GM21529 (cell line): ENCODE results near the gene RTN4RL1.

ENCODE experiments used
- ATAC-seq: cut with Tn5 transposase; IDR thresholded peaks from one replicate; pipeline ENCODE4 v1.9.1; 2021; ENCODE audit not compliant: unreplicated experiment

The RTN4RL1 gene

GRCh38 chr17:1931844-1932579, 93.1 kb downstream of the RTN4RL1 start:
- no peak for ATAC-seq

- ATAC-seq = no peak
Observed at GRCh38 chr17:1930337-1930645, 94.8 kb downstream of the RTN4RL1 start.

GRCh38 chr17:1928976-1929375, 96.2 kb downstream of the RTN4RL1 start:
- no peak for ATAC-seq

DNA sequence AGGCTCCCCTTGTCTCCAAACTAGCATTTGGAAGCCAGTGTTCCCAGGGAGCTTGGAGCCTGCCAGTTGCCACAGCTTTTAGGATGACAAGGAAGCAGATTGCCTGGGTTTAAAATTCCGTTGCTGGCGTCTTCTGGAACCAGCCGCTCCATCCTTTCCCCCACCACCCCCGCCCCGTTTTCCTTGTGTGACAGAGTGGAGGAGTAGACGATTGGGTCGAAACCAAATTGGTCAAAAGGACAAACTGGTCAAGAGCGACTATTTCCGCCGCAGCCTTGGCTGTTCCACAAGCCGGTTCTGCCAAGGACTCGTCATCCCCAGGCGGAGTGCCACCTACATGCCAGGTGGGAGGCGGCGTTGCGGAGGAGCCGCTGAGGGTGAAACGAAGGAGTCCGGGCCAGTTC, 104.2 kb downstream of the RTN4RL1 start:
- ATAC-seq = no peak

DNA sequence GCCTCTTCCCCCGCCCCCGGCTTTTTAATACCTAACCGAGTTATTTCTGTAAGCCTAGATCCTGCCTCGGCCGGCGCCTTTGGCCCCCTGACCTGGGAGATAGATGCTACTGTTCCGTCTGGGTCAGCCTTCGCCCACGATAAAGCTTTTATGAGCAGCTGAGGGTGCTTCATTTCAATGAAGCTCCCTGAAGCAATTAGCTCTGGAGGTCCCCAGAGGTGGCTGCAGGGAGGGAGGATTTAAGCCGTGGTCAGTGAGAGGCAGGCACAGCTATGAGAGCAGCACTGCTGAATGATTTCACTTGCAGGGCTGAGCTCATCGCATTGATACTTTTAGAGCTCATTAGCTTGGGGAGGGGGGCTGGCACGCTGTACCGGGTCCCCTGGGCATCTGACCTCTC, 105.9 kb downstream of the RTN4RL1 start:
- no peak for ATAC-seq

DNA sequence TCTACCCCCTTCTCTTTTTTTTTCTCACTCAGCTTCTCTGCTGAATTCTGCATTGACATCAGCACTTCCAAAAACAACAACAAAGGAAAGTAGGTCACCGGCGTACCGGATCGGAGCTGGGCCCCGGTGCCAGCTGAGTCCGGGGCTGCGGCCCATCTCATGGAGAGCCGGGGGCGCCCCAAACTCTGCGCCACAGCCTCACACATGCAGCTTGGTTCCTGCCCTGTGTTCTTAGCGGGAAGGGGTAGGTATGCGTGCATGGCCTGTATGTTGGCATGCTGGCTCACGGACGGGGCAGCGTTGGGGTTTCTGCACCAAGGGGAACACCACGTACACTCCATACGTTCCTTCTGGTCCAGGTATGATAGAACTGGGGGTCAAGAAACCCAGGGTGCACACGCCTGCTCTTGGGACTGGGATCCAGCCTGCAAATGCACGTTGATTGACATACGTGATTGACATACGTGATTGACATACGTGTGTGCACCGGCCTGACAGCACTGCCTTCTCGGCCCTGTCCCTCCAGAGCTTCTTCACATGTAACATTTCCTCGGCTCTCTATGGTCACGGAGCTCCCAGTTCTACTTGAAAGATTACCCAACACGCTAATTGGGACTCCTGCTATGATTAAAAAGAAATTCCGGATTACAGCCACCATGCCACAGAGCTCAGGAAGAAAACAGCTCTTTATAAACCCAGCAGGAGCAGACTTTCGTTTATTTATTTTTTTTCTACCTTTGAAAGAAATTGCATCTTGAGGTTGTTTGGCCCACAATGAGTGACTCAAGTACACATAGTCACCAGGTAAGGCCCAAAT, 106.6 kb downstream of the RTN4RL1 start:
- no peak for ATAC-seq

DNA sequence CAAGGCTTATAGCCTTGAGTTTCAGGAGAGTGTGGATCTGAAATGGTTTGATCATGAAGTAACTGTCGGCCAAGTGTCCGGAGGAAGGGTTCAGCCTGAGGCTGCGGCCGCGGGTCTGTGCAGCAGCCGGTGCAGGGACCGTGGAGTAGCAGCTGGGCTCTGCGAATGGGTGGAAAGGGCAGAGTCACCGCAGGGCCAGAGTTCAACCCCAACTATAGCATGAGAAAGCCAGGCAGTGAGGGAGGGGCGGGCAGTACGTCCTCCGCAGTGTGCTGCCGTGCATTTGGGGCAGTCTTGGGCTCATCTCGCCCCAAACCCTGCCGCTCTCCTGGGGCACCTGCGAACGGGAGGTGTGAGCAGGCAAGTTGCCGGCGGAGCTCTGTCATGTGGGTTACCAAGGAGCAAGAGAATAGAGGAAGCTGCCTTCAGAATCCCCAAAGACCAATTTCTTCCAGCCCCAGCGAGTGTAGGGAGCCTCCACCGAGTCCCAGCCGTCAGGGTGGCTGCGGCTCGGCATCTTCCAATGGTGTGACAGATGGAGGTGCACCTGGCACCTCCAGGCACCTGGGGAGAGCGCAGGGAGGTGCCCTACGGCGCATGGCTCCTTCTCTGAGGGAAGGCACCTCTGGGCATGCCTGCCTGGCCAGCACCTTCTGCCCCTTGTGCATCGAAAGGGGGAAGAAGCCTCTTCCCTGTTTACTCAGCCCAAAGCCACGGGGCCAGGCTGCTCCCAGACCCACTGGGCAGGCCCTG, 108.0 kb downstream of the RTN4RL1 start:
- no peak for ATAC-seq

DNA sequence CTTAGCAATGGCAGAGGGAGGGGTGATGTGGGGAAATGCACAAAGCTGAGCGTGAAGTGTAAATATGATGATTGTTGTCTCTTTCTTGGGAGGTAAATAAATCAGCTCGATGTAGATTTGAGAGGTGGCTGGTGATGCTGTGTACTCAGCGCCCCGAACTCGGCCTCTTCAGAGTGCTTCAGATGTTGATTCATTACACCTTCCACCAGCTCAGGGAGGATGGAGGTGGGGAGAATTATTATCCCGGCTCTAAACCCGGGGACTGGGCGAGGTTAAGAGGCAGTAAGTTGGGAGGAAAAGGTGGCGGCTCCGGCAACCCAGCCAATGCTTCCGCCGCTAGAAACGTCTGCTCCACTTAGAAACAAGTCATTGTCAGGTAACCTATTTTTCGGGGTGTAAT, 108.8 kb downstream of the RTN4RL1 start:
- ATAC-seq = no peak

DNA sequence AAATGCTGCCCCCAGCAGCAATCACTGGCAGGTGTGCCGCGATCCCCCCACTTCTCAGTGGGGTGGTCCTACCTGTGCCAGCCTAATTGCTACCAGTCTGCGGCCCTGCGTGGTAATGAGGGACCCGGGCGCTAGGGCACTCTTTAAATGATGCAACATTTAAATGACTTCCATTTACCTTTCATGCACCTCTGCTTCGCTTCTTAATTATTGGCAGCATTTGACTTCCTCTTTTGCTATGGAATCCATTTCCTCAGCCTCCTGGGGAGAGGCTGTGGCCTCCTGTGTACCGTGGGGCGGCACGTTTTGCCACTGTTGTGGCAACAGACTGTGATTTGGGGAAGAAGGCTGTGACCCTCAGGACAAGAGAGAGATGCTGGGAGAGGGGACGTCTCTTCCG, 109.2 kb downstream of the RTN4RL1 start:
- ATAC-seq = no peak

GRCh38 chr17:1914661-1915083, 110.5 kb downstream of the RTN4RL1 start:
- ATAC-seq = no peak

DNA sequence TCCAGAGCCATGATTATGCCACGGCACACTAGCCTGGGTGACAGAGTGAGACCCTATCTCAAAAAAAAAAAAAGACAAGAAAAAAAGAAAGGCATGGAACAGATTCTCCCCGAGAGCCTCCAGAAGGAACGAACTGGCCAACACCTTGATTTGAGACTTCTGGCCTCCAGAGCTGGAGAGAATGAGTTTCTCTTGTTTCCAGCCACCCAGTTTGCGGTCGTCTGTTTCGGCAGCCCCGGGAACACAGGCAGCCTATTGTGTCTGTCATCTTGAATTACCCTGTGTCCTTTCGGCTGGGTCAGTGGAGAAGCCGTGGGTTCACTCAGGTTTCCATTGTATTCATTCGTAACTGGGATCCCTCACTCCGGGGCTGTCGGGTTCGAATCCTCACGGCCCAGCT, 111.4 kb downstream of the RTN4RL1 start:
- no peak for ATAC-seq

- no peak for ATAC-seq
Observed at GRCh38 chr17:1912146-1912545, 113.0 kb downstream of the RTN4RL1 start.

DNA sequence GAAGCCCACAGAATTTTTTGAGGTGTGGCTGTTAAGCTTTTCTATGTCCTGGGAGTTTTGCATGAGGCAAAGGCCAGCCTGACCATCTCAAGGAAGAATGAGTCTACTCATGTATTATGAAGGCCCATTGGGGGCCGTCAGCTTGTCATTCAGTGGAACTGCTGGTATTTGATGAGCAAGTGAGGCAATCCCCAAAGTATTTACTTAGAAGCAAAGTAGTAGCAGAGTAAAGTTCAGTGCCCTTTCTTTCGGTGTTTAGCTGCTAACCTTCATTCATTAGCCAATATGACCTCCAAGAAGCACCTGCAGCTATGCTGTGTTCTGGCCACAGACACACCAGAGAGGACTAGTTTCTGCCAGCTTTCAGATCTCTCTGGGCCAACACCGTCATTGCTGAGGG, 115.1 kb downstream of the RTN4RL1 start:
- ATAC-seq = no peak

GRCh38 chr17:1908699-1909309, 116.3 kb downstream of the RTN4RL1 start:
- no peak for ATAC-seq

DNA sequence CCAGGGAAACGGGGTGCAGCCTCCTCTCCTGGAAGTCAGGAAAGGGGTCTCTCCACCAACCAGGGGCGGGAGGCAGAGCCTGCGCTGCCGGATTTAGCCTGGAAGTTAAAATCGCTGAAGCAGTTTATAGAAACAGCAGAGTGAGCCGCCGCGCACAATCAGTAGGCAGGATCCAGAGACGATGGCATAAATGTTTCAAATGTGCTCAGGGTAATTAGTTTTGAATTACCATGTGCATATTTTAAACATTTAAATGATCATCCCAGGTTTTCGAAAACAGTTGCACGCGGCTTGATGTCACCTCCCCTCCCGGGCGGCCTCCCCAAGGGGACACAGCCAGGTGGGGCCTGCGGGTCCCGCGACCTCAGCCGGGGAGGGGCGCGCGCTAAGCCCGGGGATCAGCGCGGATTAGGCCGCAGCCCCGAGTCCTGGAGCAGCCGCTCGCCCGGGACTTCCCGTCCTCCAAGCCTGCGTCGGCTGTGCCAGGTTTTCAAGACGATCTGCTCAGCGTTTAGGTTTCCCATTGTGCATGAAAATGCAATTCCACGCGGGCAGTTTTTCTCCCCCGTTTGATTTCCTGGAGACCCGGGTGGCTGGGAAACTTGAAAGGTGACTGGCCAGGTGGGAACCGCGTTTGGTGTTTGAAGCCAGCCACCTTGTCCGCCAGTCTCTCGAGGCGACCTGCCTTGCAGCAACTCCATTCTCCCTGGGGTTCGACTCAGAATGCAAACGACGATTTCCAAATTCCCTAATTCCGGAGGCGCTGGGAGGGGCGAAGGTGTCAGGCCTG, 117.0 kb downstream of the RTN4RL1 start:
- ATAC-seq = no peak

- ATAC-seq = no peak
Observed at GRCh38 chr17:1907216-1907631, 117.9 kb downstream of the RTN4RL1 start.

DNA sequence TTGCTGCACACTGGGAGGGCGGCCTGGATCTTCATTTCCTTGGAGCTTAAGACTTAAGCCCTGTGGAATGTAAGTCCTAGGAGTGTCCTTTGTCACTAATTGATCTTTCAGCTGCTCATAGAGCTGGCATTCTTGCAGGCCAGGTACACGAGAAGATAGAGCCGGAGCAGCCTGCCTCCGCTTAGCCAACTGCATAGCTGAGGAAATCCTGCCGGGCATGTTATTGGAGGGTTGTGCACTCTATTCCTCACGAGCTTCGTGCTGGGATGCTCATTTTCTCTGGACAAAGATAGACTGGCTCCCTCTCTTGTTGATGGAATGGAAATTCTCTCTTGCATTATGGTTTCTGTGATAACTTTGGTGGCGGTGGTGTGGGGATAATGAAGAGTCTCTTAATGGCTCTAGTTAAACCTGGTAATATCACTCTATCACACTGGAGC, 118.5 kb downstream of the RTN4RL1 start:
- ATAC-seq = no peak

DNA sequence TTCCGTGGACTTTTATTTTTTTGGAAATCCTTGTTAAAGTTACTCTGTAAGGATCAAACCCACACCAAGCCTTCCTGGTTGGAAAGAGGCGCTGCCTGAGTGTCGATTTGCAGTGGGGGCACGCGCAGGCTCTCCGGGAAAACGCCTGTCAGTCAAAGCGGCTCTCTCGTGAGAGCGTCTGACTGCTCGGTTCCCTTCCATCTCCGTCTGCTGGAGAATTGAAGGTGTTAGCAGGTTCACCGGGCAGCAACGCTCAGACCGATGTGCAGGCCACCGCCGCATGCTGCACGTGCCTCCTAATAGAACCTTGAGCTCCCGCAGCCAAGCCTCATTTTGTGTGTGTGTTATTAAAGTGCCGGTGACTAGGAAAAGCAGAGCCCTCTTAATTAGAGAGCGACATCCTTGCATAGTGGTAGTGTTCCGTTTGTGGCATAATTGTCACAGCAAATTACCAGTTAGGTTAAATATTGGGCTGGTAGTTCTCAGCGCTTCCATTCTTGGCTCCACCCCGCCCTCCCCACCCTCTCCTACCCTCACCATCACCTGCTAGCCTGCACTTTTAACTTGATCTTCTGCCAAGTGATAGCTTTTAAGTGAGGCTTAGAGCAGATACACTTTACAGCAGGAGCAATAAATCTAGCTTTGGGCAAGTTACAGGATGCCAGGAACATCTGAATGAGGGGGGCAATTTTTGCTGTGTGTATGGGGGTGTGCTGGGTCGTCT, 119.8 kb downstream of the RTN4RL1 start:
- ATAC-seq = no peak

- no peak for ATAC-seq
Observed at GRCh38 chr17:1904273-1905182, 120.6 kb downstream of the RTN4RL1 start.
